NCI-H187 (cell line): ENCODE measurements around the gene WASHC1.
"Not testable (repeated sequence)": the region's sequence is repeated elsewhere in the genome, so short reads cannot be mapped to it uniquely, and the experiment has no call there.

Experiments
- DNase-seq, 2 experiments: peaks; one replicate each; lab custom pipeline; 2025; lab: John Stamatoyannopoulos, UW

The WASHC1 gene

DNA sequence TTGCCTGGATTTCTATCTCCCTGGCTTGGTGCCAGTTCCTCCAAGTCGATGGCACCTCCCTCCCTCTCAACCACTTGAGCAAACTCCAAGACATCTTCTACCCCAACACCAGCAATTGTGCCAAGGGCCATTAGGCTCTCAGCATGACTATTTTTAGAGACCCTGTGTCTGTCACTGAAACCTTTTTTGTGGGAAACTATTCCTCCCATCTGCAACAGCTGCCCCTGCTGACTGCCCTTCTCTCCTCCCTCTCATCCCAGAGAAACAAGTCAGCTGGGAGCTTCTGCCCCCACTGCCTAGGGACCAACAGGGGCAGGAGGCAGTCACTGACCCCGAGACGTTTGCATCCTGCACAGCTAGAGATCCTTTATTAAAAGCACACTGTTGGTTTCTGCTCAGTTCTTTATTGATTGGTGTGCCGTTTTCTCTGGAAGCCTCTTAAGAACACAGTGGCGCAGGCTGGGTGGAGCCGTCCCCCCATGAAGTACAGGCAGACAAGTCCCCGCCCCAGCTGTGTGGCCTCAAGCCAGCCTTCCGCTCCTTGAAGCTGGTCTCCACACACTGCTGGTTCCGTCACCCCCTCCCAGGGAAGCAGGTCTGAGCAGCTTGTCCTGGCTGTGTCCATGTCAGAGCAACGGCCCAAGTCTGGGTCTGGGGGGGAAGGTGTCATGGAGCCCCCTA lies 15.0 kb downstream of the WASHC1 start:
- not testable (repeated sequence) for DNase-seq

DNA sequence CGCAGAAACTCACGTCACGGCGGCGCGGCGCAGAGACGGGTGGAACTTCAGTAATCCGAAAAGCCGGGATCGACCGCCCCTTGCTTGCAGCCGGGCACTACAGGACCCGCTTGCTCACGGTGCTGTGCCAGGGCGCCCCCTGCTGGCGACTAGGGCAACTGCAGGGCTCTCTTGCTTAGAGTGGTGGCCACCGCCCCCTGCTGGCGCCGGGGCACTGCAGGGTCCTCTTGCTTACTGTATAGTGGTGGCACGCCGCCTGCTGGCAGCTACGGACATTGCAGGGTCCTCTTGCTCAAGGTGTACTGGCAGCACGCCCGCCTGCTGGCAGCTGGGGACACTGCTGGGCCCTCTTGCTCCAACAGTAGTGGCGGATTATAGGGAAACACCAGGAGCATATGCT lies 18.1 kb downstream of the WASHC1 start:
- DNase-seq: not testable (repeated sequence)

DNA sequence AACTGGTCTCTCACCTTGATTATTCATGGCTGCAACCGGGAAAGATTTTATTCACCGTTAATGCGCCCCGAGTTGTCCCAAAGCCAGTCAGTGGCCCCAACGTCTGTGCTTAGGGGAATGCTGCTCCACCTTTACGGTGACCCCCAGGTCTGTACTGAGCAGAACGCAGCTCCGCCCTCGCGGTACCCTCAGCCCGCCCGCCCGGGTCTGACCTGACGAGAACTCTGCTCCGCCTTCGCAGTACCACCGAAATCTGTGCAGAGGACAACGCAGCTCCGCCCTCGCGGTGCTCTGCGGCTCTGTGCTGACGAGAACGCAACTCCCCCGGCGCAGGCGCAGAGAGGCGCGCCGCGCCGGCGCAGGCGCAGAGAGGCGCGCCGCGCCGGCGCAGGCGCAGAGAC lies 18.6 kb downstream of the WASHC1 start:
- DNase-seq: not testable (repeated sequence)

GRCh38 chr9:10207-10606 lies 19.0 kb downstream of the WASHC1 start:
- DNase-seq: not testable (repeated sequence)
